Caki2 (cell line): ENCODE data around the gene CDH15. TPM values are rescaled to one million over a fixed set of nuclear protein-coding genes. Genes with fewer than 3 reads are reported as not detected.
"Not testable (repeated sequence)": the region's sequence is repeated elsewhere in the genome, so short reads cannot be mapped to it uniquely, and the experiment has no call there.

Experiments
- DNase-seq: peaks from one replicate; pipeline ENCODE4 v3.0.0-alpha.2; 2015; ENCODE audit warnings: low read depth
- in situ Hi-C: cut with HindIII; loops from 2 replicates; pipeline ENCODE4 v1.10.0; 2016; ENCODE audit warnings: low sequenced_read_pairs, low pct_unique_long_range_greater_than_20kb, mixed read lengths
- total RNA-seq: library from RNA; depleted of rRNA; stranded (reverse); fragments of >200 nt; shearing (Covaris generic); gene quantifications from 2 replicates; pipeline ENCODE4 v1.2.3, GENCODE V29; 2014; ENCODE audit warnings: low replicate concordance

Gene CDH15
- total RNA-seq, 1 experiment from 2014 or later: 0.51 TPM

DNA sequence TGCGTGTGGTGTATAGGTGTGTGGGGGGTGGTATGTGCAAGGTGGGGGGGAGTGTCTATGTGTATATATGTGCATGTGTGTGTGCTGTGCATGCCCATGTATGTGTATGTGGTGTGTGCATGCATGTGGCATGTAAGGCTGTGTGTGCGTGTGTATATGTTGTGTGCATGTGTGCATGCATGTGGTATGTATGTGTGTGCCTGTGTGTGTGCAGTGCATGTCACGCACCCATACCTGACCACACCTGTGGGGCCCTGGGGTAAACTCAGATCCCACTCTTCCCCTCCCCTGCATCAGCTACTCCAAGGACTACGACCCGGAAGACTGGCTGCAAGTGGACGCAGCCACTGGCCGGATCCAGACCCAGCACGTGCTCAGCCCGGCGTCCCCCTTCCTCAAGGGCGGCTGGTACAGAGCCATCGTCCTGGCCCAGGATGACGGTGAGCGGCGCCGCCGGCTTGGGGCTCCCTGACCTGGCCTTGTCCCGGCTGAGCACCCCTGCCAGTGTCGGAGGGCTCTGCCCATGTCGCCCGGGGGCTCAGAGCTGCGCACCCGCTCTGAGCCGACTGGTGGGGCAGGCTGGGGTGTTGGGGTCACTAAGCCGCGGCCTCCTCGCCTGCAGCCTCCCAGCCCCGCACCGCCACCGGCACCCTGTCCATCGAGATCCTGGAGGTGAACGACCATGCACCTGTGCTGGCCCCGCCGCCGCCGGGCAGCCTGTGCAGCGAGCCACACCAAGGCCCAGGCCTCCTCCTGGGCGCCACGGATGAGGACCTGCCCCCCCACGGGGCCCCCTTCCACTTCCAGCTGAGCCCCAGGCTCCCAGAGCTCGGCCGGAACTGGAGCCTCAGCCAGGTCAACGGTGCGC lies 19.7 kb downstream of the CDH15 start:
- in situ Hi-C loops: no loop called here
- DNase-seq: no peak

DNA sequence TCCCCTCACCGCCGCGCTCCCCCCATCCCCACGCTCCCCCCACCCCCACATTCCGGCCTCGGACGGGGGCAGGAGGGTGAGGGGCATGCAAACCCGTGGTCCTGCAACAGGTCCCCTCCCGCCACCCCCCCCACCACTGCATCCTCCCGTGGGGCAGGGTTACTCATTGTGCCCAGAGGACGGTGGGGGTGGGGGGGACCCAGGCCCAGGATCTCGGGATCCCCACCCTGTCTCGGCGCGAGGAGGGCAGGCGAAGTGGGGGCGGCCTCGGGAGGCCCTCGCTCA lies 20.3 kb downstream of the CDH15 start:
- in situ Hi-C loops: no loop called here
- DNase-seq: no peak

DNA sequence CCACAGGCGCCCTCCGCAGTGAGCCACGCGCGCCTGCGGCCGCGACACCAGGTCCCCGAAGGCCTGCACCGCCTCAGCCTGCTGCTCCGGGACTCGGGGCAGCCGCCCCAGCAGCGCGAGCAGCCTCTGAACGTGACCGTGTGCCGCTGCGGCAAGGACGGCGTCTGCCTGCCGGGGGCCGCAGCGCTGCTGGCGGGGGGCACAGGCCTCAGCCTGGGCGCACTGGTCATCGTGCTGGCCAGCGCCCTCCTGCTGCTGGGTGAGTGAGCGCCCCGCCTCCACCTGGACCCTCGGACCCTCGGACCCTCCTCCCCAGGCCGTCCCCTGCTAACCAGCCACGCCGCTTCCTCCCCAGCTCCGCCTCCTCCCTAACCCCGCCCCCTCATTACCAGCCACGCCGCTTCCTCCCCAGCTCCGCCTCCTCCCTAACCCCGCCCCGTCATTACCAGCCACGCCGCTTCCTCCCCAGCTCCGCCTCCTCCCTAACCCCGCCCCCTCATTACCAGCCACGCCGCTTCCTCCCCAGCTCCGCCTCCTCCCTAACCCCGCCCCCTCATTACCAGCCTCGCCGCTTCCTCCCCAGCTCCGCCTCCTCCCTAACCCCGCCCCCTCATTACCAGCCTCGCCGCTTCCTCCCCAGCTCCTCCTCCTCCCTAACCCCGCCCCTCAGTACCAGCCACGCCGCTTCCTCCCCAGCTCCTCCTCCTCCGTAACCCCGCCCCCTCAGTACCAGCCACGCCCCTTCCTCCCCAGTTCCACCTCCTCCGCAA lies 20.8 kb downstream of the CDH15 start:
- in situ Hi-C loops: not testable (repeated sequence)
- DNase-seq: peak; percentile 91

GRCh38 chr16:89192956-89193575 lies 21.5 kb downstream of the CDH15 start:
- peak; percentile 57 for DNase-seq
- in situ Hi-C loops: no loop called here

DNA sequence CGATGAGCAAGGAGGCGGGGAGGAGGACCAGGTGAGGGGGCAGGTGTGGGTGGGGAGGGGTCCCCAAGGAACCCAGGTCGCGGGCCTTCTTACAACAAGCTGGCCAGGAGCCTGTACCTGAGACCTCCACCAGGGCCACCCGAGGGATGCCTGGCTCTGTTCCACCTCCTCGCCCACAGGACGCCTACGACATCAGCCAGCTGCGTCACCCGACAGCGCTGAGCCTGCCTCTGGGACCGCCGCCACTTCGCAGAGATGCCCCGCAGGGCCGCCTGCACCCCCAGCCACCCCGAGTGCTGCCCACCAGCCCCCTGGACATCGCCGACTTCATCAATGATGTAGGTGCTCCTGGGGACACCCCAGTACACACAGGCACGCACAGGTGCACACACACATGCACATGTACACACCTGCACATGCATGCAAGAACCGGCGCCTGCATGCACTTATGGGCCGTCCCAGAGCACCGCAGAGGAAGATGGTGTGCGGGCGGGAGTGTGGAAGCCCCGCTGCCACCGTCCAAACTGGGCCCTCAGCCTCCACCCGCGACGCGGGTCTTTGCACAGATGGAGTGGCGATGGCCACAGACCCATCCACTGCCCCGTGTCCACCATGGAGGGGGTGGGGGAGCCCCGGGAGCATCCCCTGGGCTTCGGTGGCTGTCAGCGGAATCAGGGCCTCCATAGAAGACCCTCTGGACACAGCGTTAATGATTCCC lies 22.2 kb downstream of the CDH15 start:
- no peak for DNase-seq
- in situ Hi-C loops: no loop called here

- DNase-seq: no peak
- in situ Hi-C loops: no loop called here
Observed at GRCh38 chr16:89194340-89195311, 23.1 kb downstream of the CDH15 start.

DNA sequence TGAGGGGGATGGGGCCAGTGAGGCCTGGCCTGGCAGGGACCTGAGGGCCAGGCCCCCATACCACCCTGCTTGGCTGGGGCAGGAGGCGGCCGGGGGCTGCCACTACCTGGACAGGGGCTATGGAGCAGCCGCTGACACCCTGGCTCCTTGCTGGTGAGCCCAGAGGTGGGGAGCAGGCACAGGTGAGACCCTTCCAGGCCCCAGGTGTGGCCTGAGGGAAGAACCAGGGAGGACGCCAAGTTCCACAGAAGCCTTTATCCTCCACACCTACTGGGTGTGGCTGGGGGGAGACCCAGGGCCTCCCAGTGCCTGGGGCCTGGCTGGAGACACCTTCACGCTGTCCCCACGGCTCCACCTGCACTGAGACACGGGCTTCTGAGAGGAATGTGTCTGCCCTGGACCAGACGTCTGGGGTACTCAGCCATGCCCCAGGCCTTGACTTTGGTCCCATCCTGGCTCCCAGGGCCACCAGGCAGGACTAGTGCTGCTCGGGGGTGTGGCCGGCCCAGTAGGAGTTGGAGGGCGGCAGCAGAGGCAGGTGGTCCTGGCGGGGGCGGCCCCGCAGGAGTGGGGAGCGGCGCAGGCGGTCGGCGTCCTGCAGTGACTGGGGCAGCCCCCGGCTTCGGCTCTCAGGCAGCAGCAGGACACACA lies 24.1 kb downstream of the CDH15 start:
- DNase-seq: no peak
- in situ Hi-C loops: no loop called here

DNA sequence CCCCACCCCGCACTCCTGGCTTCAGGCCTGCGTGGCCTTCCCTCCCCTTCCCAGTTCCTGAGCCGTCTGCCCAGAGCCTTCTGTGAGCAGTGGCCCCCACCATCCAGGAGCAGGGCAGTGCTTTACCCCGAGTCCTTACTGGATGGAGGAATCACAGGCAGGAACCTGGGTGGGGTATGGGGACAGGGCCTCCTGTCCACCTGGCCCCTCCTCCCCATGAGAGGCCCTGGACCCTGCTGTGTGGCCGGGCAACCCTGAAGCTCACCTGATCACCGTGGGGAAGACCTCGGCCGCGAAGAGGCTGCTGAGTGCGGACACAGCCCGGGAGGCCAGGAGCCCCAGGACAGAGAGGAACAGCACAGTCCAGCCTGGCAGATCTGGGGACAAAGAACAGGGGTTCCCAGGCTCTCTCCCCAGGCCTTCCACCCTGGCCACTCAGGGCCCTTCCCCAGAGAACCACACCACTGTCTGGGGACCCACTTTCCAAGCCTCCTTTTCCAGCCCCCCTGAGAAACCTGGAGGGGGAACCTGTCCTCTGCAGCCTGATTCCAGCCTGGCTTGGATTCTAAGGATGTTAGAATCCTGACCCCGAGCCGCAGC lies 25.6 kb downstream of the CDH15 start:
- no peak for DNase-seq
- in situ Hi-C loops: no loop called here

GRCh38 chr16:89197633-89198416 lies 26.3 kb downstream of the CDH15 start:
- no peak for DNase-seq
- in situ Hi-C loops: no loop called here

GRCh38 chr16:89198417-89199240 lies 27.1 kb downstream of the CDH15 start:
- DNase-seq: no peak
- in situ Hi-C loops: no loop called here

GRCh38 chr16:89199241-89200123 lies 27.9 kb downstream of the CDH15 start:
- DNase-seq: no peak
- in situ Hi-C loops: no loop called here

DNA sequence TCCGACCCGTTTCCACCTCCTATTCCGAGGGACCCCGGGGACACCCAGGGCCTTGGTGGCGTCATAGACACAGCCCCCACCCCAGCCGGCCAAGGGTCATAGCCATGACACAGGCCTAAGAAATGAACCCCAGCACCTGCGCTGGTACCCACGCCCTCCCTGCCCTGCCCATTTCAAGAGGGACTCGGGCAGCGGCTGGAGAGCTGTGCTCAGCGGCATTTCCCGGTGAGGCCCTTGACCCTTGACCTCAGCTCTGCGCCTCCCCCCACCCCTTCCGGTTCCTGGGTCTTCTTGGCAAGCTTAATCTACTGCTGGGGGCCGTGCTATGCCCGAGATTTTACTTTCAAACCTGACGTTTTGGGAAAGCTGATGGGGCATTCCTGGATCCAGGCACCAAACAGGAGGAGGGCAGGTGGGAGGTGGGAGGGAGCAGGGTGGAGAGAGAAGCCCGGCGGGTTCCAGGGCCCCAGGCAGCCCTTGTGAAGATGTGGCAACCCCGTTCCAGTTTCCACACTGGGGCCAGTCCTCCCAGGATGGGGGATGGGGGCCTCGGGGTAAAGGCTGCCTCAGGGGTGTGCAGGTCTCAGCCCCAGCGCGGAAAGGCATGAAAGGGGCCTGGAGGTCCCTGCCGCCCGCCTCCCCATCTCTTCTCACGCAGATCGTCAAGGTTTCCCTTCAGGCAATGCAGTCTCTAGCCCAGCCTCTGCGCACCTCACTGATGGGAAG lies 28.7 kb downstream of the CDH15 start, which contains the start of gene SLC22A31:
Gene SLC22A31 (minus strand): TSS at position 414 of the 726 bp plus-strand sequence. CDS start 36 bp downstream, at position 378.
- in situ Hi-C loops: no loop called here
- DNase-seq: no peak

GRCh38 chr16:89200850-89201411 lies 29.4 kb downstream of the CDH15 start:
- DNase-seq: no peak
- in situ Hi-C loops: no loop called here
